ENCODE results near the gene POU2F3. TPM values are rescaled to one million over a fixed set of nuclear protein-coding genes. Genes with fewer than 3 reads are reported as not detected.

POU2F3 gene
- total RNA-seq, result not detected in 2 replicates
- 0.23 TPM in 1 of 2 replicates, not detected in the other for polyA plus RNA-seq
- polyA plus RNA-seq (2012), result 0.23 TPM in 1 of 2 replicates, not detected in the other
- 1.4 TPM in 1 of 2 replicates, not detected in the other for polyA minus RNA-seq (ENCODE audit: low replicate concordance)

GRCh38 chr11:120239713-120240640 is at the start of gene POU2F3:
Gene POU2F3 (plus strand): TSS chr11:120240140. CDS start chr11:120240344, 204 bp downstream.
- no peak for DNase-seq (ENCODE audit: low read depth in 2 of 2)
- Histone ChIP-seq H3K9me3 (ENCODE audit: control insufficient read depth, insufficient read depth, low read depth, low read length) (no peaks in the 10 kb centered on the region), H3K4me1 (ENCODE audit: control insufficient read depth, extremely low read depth, insufficient read depth, low read length) (no peaks in the 10 kb centered on the region), H3K36me3 (ENCODE audit: control insufficient read depth, insufficient read depth, low read length) (no peaks in the 10 kb centered on the region), H4K20me1 (ENCODE audit: control insufficient read depth, extremely low read depth, insufficient read depth, low read length) (no peaks in the 10 kb centered on the region), H3K9ac (ENCODE audit: insufficient read depth, low read length) (no peak within 1 kb of the TSS), H2AFZ (ENCODE audit: low read length) (no peak within 1 kb of the TSS), H3K27ac (ENCODE audit: insufficient read depth, low read length) (no peak within 1 kb of the TSS), H3K4me3 (replicated peaks in 1 of 4; ENCODE audit: control extremely low read depth in 1 of 4, insufficient read depth in 1 of 4, low read depth in 3 of 4, low read length in 4 of 4) (no peak within 1 kb of the TSS), H3K27me3 (ENCODE audit: control insufficient read depth, insufficient read depth, low read length) (peaks cover 30% of the 10 kb centered on the region), H3K79me2 (ENCODE audit: control insufficient read depth, insufficient read depth, low read length) (no peaks in the 10 kb centered on the region), H3K4me2 (ENCODE audit: extremely low read depth, insufficient read depth, low read length) (no peak within 1 kb of the TSS)
- TF ChIP-seq CTCF (conservative IDR thresholded peaks at IDR 0.05 in 1 of 2, IDR thresholded peaks at IDR 0.05 in 1 of 2; ENCODE audit: low read depth in 1 of 2, low read length in 2 of 2) (peak in 1 of 2 donors; percentile 14), EZH2 (IDR thresholded peaks at IDR 0.05; ENCODE audit: low read length, missing control alignments) (peak; percentile 35)

GRCh38 chr11:120191058-120191457 is 48.9 kb upstream of the POU2F3 start:
- no peak overlapping the region for H2AFZ ChIP-seq (ENCODE audit: low read length)
- DNase-seq (ENCODE audit: low read depth in 2 of 2), result no peak
- TF ChIP-seq CTCF (conservative IDR thresholded peaks at IDR 0.05 in 1 of 2, IDR thresholded peaks at IDR 0.05 in 1 of 2; ENCODE audit: low read depth in 1 of 2, low read length in 2 of 2) (no peak), EZH2 (IDR thresholded peaks at IDR 0.05; ENCODE audit: low read length, missing control alignments) (no peak)

GRCh38 chr11:120192831-120193625 is 46.9 kb upstream of the POU2F3 start:
- Histone ChIP-seq H3K27me3 (ENCODE audit: control insufficient read depth, insufficient read depth, low read length) (peaks cover 27% of the 10 kb centered on the region), H4K20me1 (ENCODE audit: control insufficient read depth, extremely low read depth, insufficient read depth, low read length) (no peaks in the 10 kb centered on the region), H3K79me2 (ENCODE audit: control insufficient read depth, insufficient read depth, low read length) (no peaks in the 10 kb centered on the region), H3K4me3 (replicated peaks in 1 of 4; ENCODE audit: control extremely low read depth in 1 of 4, insufficient read depth in 1 of 4, low read depth in 3 of 4, low read length in 4 of 4) (no peak overlapping the region), H3K9me3 (ENCODE audit: control insufficient read depth, insufficient read depth, low read depth, low read length) (no peaks in the 10 kb centered on the region), H3K4me2 (ENCODE audit: extremely low read depth, insufficient read depth, low read length) (no peak overlapping the region), H3K36me3 (ENCODE audit: control insufficient read depth, insufficient read depth, low read length) (no peaks in the 10 kb centered on the region), H3K4me1 (ENCODE audit: control insufficient read depth, extremely low read depth, insufficient read depth, low read length) (no peaks in the 10 kb centered on the region), H3K9ac (ENCODE audit: insufficient read depth, low read length) (no peak overlapping the region), H2AFZ (ENCODE audit: low read length) (no peak overlapping the region), H3K27ac (ENCODE audit: insufficient read depth, low read length) (no peak overlapping the region)
- DNase-seq (ENCODE audit: low read depth in 2 of 2), result no peak
- TF ChIP-seq EZH2 (IDR thresholded peaks at IDR 0.05; ENCODE audit: low read length, missing control alignments), result no peak
- no peak for TF ChIP-seq CTCF (conservative IDR thresholded peaks at IDR 0.05 in 1 of 2, IDR thresholded peaks at IDR 0.05 in 1 of 2; ENCODE audit: low read depth in 1 of 2, low read length in 2 of 2)

More at GRCh38 chr11:120191058-120191457, 48.9 kb upstream of the POU2F3 start:
- peaks cover 20% of the 10 kb centered on the region for H3K27me3 ChIP-seq (ENCODE audit: control insufficient read depth, insufficient read depth, low read length)
- no peak overlapping the region for H3K9ac ChIP-seq (ENCODE audit: insufficient read depth, low read length)
- peaks cover 12% of the 10 kb centered on the region for H3K4me1 ChIP-seq (ENCODE audit: control insufficient read depth, extremely low read depth, insufficient read depth, low read length)
- no peak overlapping the region for H3K4me3 ChIP-seq (replicated peaks in 1 of 4; ENCODE audit: control extremely low read depth in 1 of 4, insufficient read depth in 1 of 4, low read depth in 3 of 4, low read length in 4 of 4)
- no peaks in the 10 kb centered on the region for H3K9me3 ChIP-seq (ENCODE audit: control insufficient read depth, insufficient read depth, low read depth, low read length)
- no peaks in the 10 kb centered on the region for H3K36me3 ChIP-seq (ENCODE audit: control insufficient read depth, insufficient read depth, low read length)
- no peak overlapping the region for H3K27ac ChIP-seq (ENCODE audit: insufficient read depth, low read length)
- H3K79me2 ChIP-seq (ENCODE audit: control insufficient read depth, insufficient read depth, low read length), result no peaks in the 10 kb centered on the region
- H3K4me2 ChIP-seq (ENCODE audit: extremely low read depth, insufficient read depth, low read length), result no peak overlapping the region
- no peaks in the 10 kb centered on the region for H4K20me1 ChIP-seq (ENCODE audit: control insufficient read depth, extremely low read depth, insufficient read depth, low read length)
